Peyer's patch (tissue), 4 donors: ENCODE results near the gene MSANTD7.

Experiments
- CTCF ChIP-seq, 6 experiments: fragments of 450-650 bp in 4 of 6; fragments of 200-600 bp in 2 of 6; sonication (generic) in 1 of 6; IDR thresholded peaks; one replicate each; pipeline ENCODE4 v1.5.1; 2017 to 2019; ENCODE audit warnings: antibody characterized with exemption in 6 of 6, mild to moderate bottlenecking in 3 of 6, moderate library complexity in 1 of 6
- POLR2A ChIP-seq, 2 donors: fragments of 450-650 bp; IDR thresholded peaks; one replicate each; pipeline ENCODE4 v1.5.1; 2017; ENCODE audit warnings: antibody characterized with exemption in 2 of 2, mild to moderate bottlenecking in 2 of 2, moderate library complexity in 2 of 2

GRCh38 chr10:14823966-14824365, 14.1 kb upstream of the MSANTD7 start:
- TF ChIP-seq CTCF (IDR thresholded peaks at IDR 0.05), result no peak
- no peak for TF ChIP-seq POLR2A (IDR thresholded peaks at IDR 0.05)
